HepG2 (cell line): ENCODE measurements around the gene CKAP2L. TPM values are rescaled to one million over a fixed set of nuclear protein-coding genes. Genes with fewer than 3 reads are reported as not detected.

Experiments used
- ATAC-seq: fragments of 200-7000 bp; cut with Tn5 transposase; 3 replicates; pipeline ENCODE4 v1.9.1; 2020; ENCODE audit warnings: mild to moderate bottlenecking, moderate library complexity
- BruUV-seq: library from RNA; stranded (reverse); fragments of 400-500 nt; replicated peaks from 2 replicates; lab custom pipeline; 2021; lab: Mats Ljungman, UMichigan
- CTCF ChIA-PET: fragments of 300-600 bp; formaldehyde crosslinking; extraction: SDS; loops from one replicate; lab custom pipeline; 2021; ENCODE audit warnings: low total read pairs, inconsistent platforms, low intra/inter-chr PET ratio; lab: Yijun Ruan, JAX
- POLR2A ChIA-PET: fragments of 350-600 bp; sonication (Branson Sonifier 250); formaldehyde crosslinking; loops from one replicate; lab custom pipeline; 2020; ENCODE audit warnings: antibody characterized with exemption, inconsistent platforms; lab: Yijun Ruan, JAX
- DNase-seq: peaks from one replicate; pipeline ENCODE4 v3.0.0-alpha.2; 2015; ENCODE audit warnings: low spot score
- FAIRE-seq: peaks from 3 replicates; lab custom pipeline; 2011; peaks lifted over from hg19 to GRCh38; lab: Jason Lieb, UNC
- H2AFZ ChIP-seq: one replicate; pipeline ENCODE4 v1.6.1; 2011; ENCODE audit warnings: low read length, inconsistent platforms
- H3K27ac ChIP-seq: fragments of 300-600 bp; 3 replicates; pipeline ENCODE4 v1.8.0; 2011; ENCODE audit warnings: mixed run types, mild to moderate bottlenecking, mixed read lengths, low read length, inconsistent platforms; ENCODE audit not compliant: insufficient read depth; ENCODE audit errors: extremely low read length
- H3K27me3 ChIP-seq, 2 experiments: fragments of 200-600 bp in 1 of 2; 2 replicates in 1 of 2; 3 replicates in 1 of 2; pipeline versions ENCODE4 v1.6.0 to v1.8.0; 2011; ENCODE audit warnings: low read length in 2 of 2, mild to moderate bottlenecking in 2 of 2, moderate library complexity in 2 of 2, inconsistent platforms in 1 of 2; ENCODE audit not compliant: insufficient read depth in 2 of 2, control insufficient read depth in 1 of 2
- H3K36me3 ChIP-seq, 2 experiments: fragments of 200-600 bp in 1 of 2; replicated peaks in 1 of 2; 2 replicates in 1 of 2; 3 replicates in 1 of 2; pipeline versions ENCODE4 v1.5.1 to v1.8.0; 2011; ENCODE audit warnings: low read length in 2 of 2, inconsistent platforms in 1 of 2; ENCODE audit not compliant: insufficient read depth in 2 of 2, control insufficient read depth in 1 of 2
- H3K4me1 ChIP-seq: 2 replicates; pipeline ENCODE4 v1.5.1; 2012; ENCODE audit warnings: low read length, inconsistent platforms; ENCODE audit not compliant: insufficient read depth
- H3K4me2 ChIP-seq: 2 replicates; pipeline ENCODE4 v1.6.0; 2011; ENCODE audit warnings: low read depth, low read length, inconsistent platforms
- H3K4me3 ChIP-seq, 3 experiments: fragments of 200-600 bp in 1 of 3; sonication (generic), shearing (Covaris generic) in 1 of 3; replicated peaks in 1 of 3; 2 replicates each; pipeline ENCODE4 v1.5.1; 2011 to 2016; ENCODE audit warnings: low read length in 3 of 3, inconsistent platforms in 2 of 3, low read depth in 2 of 3, mild to moderate bottlenecking in 2 of 3, control low read depth in 1 of 3, mixed read lengths in 1 of 3; ENCODE audit not compliant: insufficient read depth in 1 of 3
- H3K79me2 ChIP-seq: one replicate; pipeline ENCODE4 v1.6.1; 2011; ENCODE audit warnings: low read length, inconsistent platforms; ENCODE audit not compliant: insufficient read depth
- H3K9ac ChIP-seq: 2 replicates; pipeline ENCODE4 v1.6.0; 2011; ENCODE audit warnings: mild to moderate bottlenecking, low read depth, low read length, inconsistent platforms; ENCODE audit not compliant: insufficient read depth
- H3K9me3 ChIP-seq: 2 replicates; pipeline ENCODE4 v1.5.1; 2012; ENCODE audit warnings: mild to moderate bottlenecking, low read length
- H4K20me1 ChIP-seq: 2 replicates; pipeline ENCODE4 v1.6.0; 2011; ENCODE audit warnings: inconsistent platforms, mild to moderate bottlenecking, low read length, moderate library complexity; ENCODE audit not compliant: insufficient read depth
- MNT ChIP-seq: fragments of 450-650 bp; IDR thresholded peaks from 2 replicates; pipeline ENCODE4 v1.6.1; 2016
- PLRG1 ChIP-seq: fragments of 450-650 bp; conservative IDR thresholded peaks from 2 replicates; pipeline ENCODE4 v1.6.1; 2016
- SNAI1 ChIP-seq: sonication (generic); formaldehyde crosslinking; IDR thresholded peaks from 2 replicates; pipeline ENCODE4 v1.5.0; 2020; ENCODE audit warnings: mild to moderate bottlenecking, missing genetic modification reagents, borderline replicate concordance
- TBX2 ChIP-seq: sonication (generic); formaldehyde crosslinking; IDR thresholded peaks from 2 replicates; pipeline ENCODE4 v1.5.0; 2020; ENCODE audit warnings: missing genetic modification reagents, mild to moderate bottlenecking, borderline replicate concordance
- TEAD2 ChIP-seq: sonication (generic); formaldehyde crosslinking; IDR thresholded peaks from 2 replicates; pipeline ENCODE4 v1.9.0; 2021; ENCODE audit warnings: missing genetic modification reagents
- ZFP36 ChIP-seq: fragments of 150-350 bp; IDR thresholded peaks from 2 replicates; pipeline ENCODE4 v1.6.1; 2018; ENCODE audit warnings: borderline replicate concordance, low read length, low read depth; ENCODE audit not compliant: partially characterized antibody
- ZNF234 ChIP-seq: sonication (generic); formaldehyde crosslinking; conservative IDR thresholded peaks from 2 replicates; pipeline ENCODE4 v1.5.1; 2020; ENCODE audit warnings: mild to moderate bottlenecking, missing genetic modification reagents
- ZNF558 ChIP-seq: sonication (generic); formaldehyde crosslinking; IDR thresholded peaks from 2 replicates; pipeline ENCODE4 v1.9.0; 2022; ENCODE audit warnings: mild to moderate bottlenecking, missing genetic modification reagents, borderline replicate concordance
- ZNF609 ChIP-seq: sonication (generic); formaldehyde crosslinking; IDR thresholded peaks from 2 replicates; pipeline ENCODE4 v1.4.0; 2020; ENCODE audit warnings: mild to moderate bottlenecking, missing genetic modification reagents, borderline replicate concordance
- ZNF776 ChIP-seq: sonication (generic); formaldehyde crosslinking; IDR thresholded peaks from 2 replicates; pipeline ENCODE4 v1.4.0; 2020; ENCODE audit warnings: mild to moderate bottlenecking, missing genetic modification reagents
- WGBS: methylation state at CpG from one replicate; pipeline ENCODE4 v1.1.6; 2017; ENCODE audit warnings: low lambda C conversion rate; 5-methylcytosine and 5-hydroxymethylcytosine counted together
- in situ Hi-C: cut with HindIII; loops from 2 replicates; pipeline ENCODE4 v1.10.0; 2017; ENCODE audit warnings: low pct_unique_long_range_greater_than_20kb; ENCODE audit not compliant: extremely low pct_ligation_motif_present
- intact Hi-C: fragments of 100-400 bp; cut with micrococcal nuclease; formaldehyde crosslinking; loops from one replicate; pipeline ENCODE4 v1.10.0; 2022; ENCODE audit not compliant: unreplicated experiment
- polyA plus RNA-seq, 8 experiments: library from polyadenylated mRNA; depleted of rRNA in 3 of 8; stranded (reverse) in 7 of 8; unstranded in 1 of 8; fragments of >200 nt; fragmentation: Illumina TruSeq in 4 of 8; extraction: Trizol in 4 of 8; gene quantifications; 2 replicates each; pipeline versions ENCODE4 v1.2.1 to v1.2.3, GENCODE V29; 2011 to 2016; ENCODE audit warnings: low read depth in 4 of 8, missing spikeins in 1 of 8, mixed read lengths in 1 of 8; ENCODE audit not compliant: insufficient read depth in 1 of 8
- total RNA-seq, 5 experiments: library from RNA; depleted of rRNA; stranded (reverse); fragments of >200 nt; fragmentation: Illumina TruSeq; extraction: Trizol; gene quantifications; 2 replicates each; pipeline ENCODE4 v1.2.3, GENCODE V29; 2016; ENCODE audit warnings: low read depth in 1 of 5
- TF ChIP-seq, protein P1 (sequence below): sonication (generic); formaldehyde crosslinking; IDR thresholded peaks from 2 replicates; pipeline ENCODE4 v1.8.0; 2023; ENCODE audit warnings: mild to moderate bottlenecking, missing genetic modification reagents
- TF ChIP-seq, protein P2 (sequence below): IDR thresholded peaks from 2 replicates; pipeline ENCODE4 v1.6.1; 2016; ENCODE audit warnings: mild to moderate bottlenecking, missing biosample characterization, missing genetic modification reagents
- TF ChIP-seq, protein P3 (sequence below): sonication (generic); formaldehyde crosslinking; IDR thresholded peaks from 2 replicates; pipeline ENCODE4 v1.9.0; 2021; ENCODE audit warnings: missing genetic modification reagents, mild to moderate bottlenecking, borderline replicate concordance

CKAP2L gene
- total and polyA plus RNA-seq, 2 of the 13 experiments (the other 11 are each of a cell fraction or from before 2014, with no cell fraction given) = 7.1 to 9.5 TPM

GRCh38 chr2:112705575-112705974, 58.8 kb downstream of the CKAP2L start:
- Histone ChIP-seq H3K9ac (no peak overlapping the region), H3K27me3 (peaks cover 2 to 20% of the 10 kb centered on the region in 2 experiments; a peak in 4 of 5 replicates), H3K9me3 (no peaks in the 10 kb centered on the region), H3K27ac (no peak overlapping the region), H3K4me2 (no peak overlapping the region), H4K20me1 (no peaks in the 10 kb centered on the region), H3K36me3 (no peaks in the 10 kb centered on the region), H3K4me1 (no peaks in the 10 kb centered on the region), H3K79me2 (no peaks in the 10 kb centered on the region), H2AFZ (no peak overlapping the region), H3K4me3 (no peak overlapping the region)
- no peak for FAIRE-seq
- BruUV-seq = no TSS peak
- 48% methylated on average over 4 of the region's 4 CpGs for WGBS
- in situ Hi-C loops = no loop called here
- intact Hi-C loops = no loop called here
- DNase-seq = no peak
- TF ChIP-seq MNT (no peak), TBX2 (CRISPR knock-in tag) (no peak), ZNF558 (no peak), ZNF776 (CRISPR knock-in tag) (no peak), PLRG1 (no peak), ZNF609 (CRISPR knock-in tag) (no peak), ZFP36 (no peak), SNAI1 (CRISPR knock-in tag) (no peak), ZNF234 (CRISPR knock-in tag) (no peak), TEAD2 (no peak)
- TF ChIP-seq, protein P1, sequence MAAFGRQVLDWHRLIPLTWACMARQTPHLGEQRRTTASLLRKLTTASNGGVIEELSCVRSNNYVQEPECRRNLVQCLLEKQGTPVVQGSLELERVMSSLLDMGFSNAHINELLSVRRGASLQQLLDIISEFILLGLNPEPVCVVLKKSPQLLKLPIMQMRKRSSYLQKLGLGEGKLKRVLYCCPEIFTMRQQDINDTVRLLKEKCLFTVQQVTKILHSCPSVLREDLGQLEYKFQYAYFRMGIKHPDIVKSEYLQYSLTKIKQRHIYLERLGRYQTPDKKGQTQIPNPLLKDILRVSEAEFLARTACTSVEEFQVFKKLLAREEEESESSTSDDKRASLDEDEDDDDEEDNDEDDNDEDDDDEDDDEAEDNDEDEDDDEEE (CRISPR knock-in tag) = no peak
- TF ChIP-seq, protein P2, sequence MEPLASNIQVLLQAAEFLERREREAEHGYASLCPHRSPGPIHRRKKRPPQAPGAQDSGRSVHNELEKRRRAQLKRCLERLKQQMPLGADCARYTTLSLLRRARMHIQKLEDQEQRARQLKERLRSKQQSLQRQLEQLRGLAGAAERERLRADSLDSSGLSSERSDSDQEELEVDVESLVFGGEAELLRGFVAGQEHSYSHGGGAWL (CRISPR knock-in tag) = no peak
- TF ChIP-seq, protein P3, sequence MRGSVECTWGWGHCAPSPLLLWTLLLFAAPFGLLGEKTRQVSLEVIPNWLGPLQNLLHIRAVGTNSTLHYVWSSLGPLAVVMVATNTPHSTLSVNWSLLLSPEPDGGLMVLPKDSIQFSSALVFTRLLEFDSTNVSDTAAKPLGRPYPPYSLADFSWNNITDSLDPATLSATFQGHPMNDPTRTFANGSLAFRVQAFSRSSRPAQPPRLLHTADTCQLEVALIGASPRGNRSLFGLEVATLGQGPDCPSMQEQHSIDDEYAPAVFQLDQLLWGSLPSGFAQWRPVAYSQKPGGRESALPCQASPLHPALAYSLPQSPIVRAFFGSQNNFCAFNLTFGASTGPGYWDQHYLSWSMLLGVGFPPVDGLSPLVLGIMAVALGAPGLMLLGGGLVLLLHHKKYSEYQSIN (CRISPR knock-in tag) = no peak
- ChIA-PET POLR2A (no interaction called here), CTCF (no interaction called here)
- ATAC-seq = no peak
